NCI-H2227 (cell line): Measurements from ENCODE around the gene MSANTD1.

Experiments
- DNase-seq: peaks from one replicate; lab custom pipeline; 2025; ENCODE audit not compliant: unreplicated experiment; lab: John Stamatoyannopoulos, UW

MSANTD1 gene

GRCh38 chr4:3247399-3248177 lies 1.4 kb upstream of the MSANTD1 start:
- no peak for DNase-seq

- no peak for DNase-seq
These were observed 830 bp upstream of the MSANTD1 start for GRCh38 chr4:3248178-3248480.

GRCh38 chr4:3249711-3250437 lies 915 bp downstream of the MSANTD1 start:
- DNase-seq = no peak

- DNase-seq = no peak
These were observed 1.5 kb downstream of the MSANTD1 start for GRCh38 chr4:3250438-3250955.

- no peak for DNase-seq
These were observed 2.2 kb downstream of the MSANTD1 start for GRCh38 chr4:3250956-3251690.

- DNase-seq = no peak
These were observed 2.9 kb downstream of the MSANTD1 start for GRCh38 chr4:3251691-3252479.

- no peak for DNase-seq
These were observed 3.5 kb downstream of the MSANTD1 start for GRCh38 chr4:3252480-3252828.

GRCh38 chr4:3252831-3253641 lies 4.1 kb downstream of the MSANTD1 start:
- no peak for DNase-seq

- DNase-seq = no peak
These were observed 4.8 kb downstream of the MSANTD1 start for GRCh38 chr4:3253808-3254207.

GRCh38 chr4:3254302-3255131 lies 5.6 kb downstream of the MSANTD1 start:
- DNase-seq = no peak

- no peak for DNase-seq
These were observed 6.7 kb downstream of the MSANTD1 start for GRCh38 chr4:3255611-3256186.

- no peak for DNase-seq
These were observed 7.5 kb downstream of the MSANTD1 start for GRCh38 chr4:3256230-3257102.

- no peak for DNase-seq
These were observed 8.2 kb downstream of the MSANTD1 start for GRCh38 chr4:3257103-3257555.

GRCh38 chr4:3257556-3258482 lies 8.9 kb downstream of the MSANTD1 start:
- no peak for DNase-seq

GRCh38 chr4:3261411-3262207 lies 12.7 kb downstream of the MSANTD1 start:
- DNase-seq = no peak
